Vagina (tissue), 2 donors: ENCODE measurements around the gene GNG7.

Source experiments
- POLR2A ChIP-seq, 2 donors: fragments of 450-650 bp; IDR thresholded peaks; one replicate each; pipeline ENCODE4 v1.6.1; 2017; ENCODE audit warnings: antibody characterized with exemption in 2 of 2, mild to moderate bottlenecking in 2 of 2, moderate library complexity in 2 of 2
- TF ChIP-seq, protein P1 (sequence below), 3 experiments: fragments of 450-650 bp in 2 of 3; fragments of 200-600 bp in 1 of 3; sonication (generic) in 1 of 3; IDR thresholded peaks; one replicate each; pipeline ENCODE4 v1.5.1; 2017 to 2019; ENCODE audit warnings: antibody characterized with exemption in 3 of 3, mild to moderate bottlenecking in 2 of 3, moderate library complexity in 2 of 3

DNA sequence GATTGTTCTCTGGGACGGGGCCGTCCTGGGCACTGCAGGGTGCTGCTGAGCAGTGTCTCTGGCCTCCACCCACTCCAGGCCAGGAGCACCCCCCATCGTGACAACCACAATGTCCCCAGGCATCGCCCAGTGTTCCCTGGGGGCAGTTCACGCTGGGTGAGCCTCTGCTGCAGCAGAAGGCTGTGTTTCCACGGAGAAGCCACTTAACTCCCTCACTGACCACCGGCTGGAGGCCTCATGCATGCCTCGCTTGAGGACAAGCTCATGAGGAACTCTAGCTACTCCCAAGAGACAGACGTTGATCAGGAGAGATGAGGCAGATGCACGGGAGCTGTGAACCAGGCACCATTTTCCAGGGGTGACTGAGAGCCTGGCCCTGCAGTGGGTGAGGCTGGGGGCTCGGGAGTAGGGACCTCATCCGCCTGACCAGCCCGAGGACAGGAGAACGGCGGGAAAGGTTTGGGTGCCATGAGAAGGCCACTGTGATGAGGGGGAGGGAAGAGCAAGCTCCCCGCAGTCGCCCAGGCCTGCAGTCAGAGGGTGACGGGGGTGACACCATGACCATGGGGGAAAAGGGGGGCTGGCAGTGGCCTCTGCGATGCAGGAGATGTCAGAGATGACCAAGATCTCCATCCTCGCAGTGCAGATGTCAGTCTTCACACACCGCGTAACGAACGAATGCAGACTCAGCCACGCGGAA is 32.2 kb upstream of the GNG7 start:
- TF ChIP-seq, protein P1, sequence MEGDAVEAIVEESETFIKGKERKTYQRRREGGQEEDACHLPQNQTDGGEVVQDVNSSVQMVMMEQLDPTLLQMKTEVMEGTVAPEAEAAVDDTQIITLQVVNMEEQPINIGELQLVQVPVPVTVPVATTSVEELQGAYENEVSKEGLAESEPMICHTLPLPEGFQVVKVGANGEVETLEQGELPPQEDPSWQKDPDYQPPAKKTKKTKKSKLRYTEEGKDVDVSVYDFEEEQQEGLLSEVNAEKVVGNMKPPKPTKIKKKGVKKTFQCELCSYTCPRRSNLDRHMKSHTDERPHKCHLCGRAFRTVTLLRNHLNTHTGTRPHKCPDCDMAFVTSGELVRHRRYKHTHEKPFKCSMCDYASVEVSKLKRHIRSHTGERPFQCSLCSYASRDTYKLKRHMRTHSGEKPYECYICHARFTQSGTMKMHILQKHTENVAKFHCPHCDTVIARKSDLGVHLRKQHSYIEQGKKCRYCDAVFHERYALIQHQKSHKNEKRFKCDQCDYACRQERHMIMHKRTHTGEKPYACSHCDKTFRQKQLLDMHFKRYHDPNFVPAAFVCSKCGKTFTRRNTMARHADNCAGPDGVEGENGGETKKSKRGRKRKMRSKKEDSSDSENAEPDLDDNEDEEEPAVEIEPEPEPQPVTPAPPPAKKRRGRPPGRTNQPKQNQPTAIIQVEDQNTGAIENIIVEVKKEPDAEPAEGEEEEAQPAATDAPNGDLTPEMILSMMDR (IDR thresholded peaks at IDR 0.05) = no peak
- no peak for TF ChIP-seq POLR2A (IDR thresholded peaks at IDR 0.05)
